HG03196 (cell line): ENCODE data around the gene PYDC2.
"Not testable (repeated sequence)": the region's sequence is repeated elsewhere in the genome, so short reads cannot be mapped to it uniquely, and the experiment has no call there.

ENCODE experiments used
- ATAC-seq: cut with Tn5 transposase; IDR thresholded peaks from one replicate; pipeline ENCODE4 v1.9.1; 2021; ENCODE audit not compliant: unreplicated experiment

Gene PYDC2

GRCh38 chr3:191470080-191470479 lies 9.1 kb downstream of the PYDC2 start:
- no peak for ATAC-seq

GRCh38 chr3:191470545-191470944 lies 9.6 kb downstream of the PYDC2 start:
- ATAC-seq: no peak

GRCh38 chr3:191473661-191474198 lies 12.8 kb downstream of the PYDC2 start:
- ATAC-seq: no peak

- no peak for ATAC-seq
Measured at GRCh38 chr3:191476066-191476772, 15.3 kb downstream of the PYDC2 start.

GRCh38 chr3:191483994-191484393 lies 23.0 kb downstream of the PYDC2 start:
- ATAC-seq: not testable (repeated sequence)

GRCh38 chr3:191484461-191484860 lies 23.5 kb downstream of the PYDC2 start:
- ATAC-seq: no peak

- ATAC-seq: no peak
Measured at GRCh38 chr3:191492601-191493000, 31.6 kb downstream of the PYDC2 start.

- ATAC-seq: no peak
Measured at GRCh38 chr3:191493336-191493735, 32.4 kb downstream of the PYDC2 start.

- no peak for ATAC-seq
Measured at GRCh38 chr3:191499307-191500080, 38.5 kb downstream of the PYDC2 start.

GRCh38 chr3:191500892-191501291 lies 39.9 kb downstream of the PYDC2 start:
- no peak for ATAC-seq

GRCh38 chr3:191502583-191502982 lies 41.6 kb downstream of the PYDC2 start:
- no peak for ATAC-seq

- ATAC-seq: no peak
Measured at GRCh38 chr3:191509078-191509477, 48.1 kb downstream of the PYDC2 start.
